Adrenal gland (tissue), 5 donors: ENCODE data around the gene UGP2.

ENCODE experiments used
- CTCF ChIP-seq, 6 experiments: fragments of 450-650 bp in 4 of 6; fragments of 200-600 bp in 2 of 6; sonication (generic) in 1 of 6; IDR thresholded peaks; 1 replicate in 5 of 6; 2 replicates in 1 of 6; pipeline versions ENCODE4 v1.5.1 to v1.8.0; 2016 to 2021; ENCODE audit warnings: antibody characterized with exemption in 6 of 6, mild to moderate bottlenecking in 2 of 6, moderate library complexity in 1 of 6
- POLR2A ChIP-seq, 2 donors: fragments of 450-650 bp; IDR thresholded peaks; one replicate each; pipeline ENCODE4 v1.6.1; 2017; ENCODE audit warnings: antibody characterized with exemption in 2 of 2, mild to moderate bottlenecking in 2 of 2, moderate library complexity in 1 of 2
- donor health status: DM: no; HTN: no; CAD: no.

GRCh38 chr2:63805412-63805811 lies 36.3 kb upstream of the UGP2 start:
- no peak for TF ChIP-seq CTCF (IDR thresholded peaks at IDR 0.05)
- TF ChIP-seq POLR2A (IDR thresholded peaks at IDR 0.05), result no peak
